GM10248 (cell line): ENCODE results near the gene BCL2L13.
A peak's percentile ranks its signal among the peaks of the same experiment; 100 is the strongest.

Experiments
- CTCF ChIA-PET: fragments of 300-600 bp; sonication (Branson Sonifier 250); formaldehyde crosslinking; extraction: SDS; loops from one replicate; lab custom pipeline; 2021; ENCODE audit warnings: antibody characterized with exemption; lab: Yijun Ruan, JAX
- POLR2A ChIA-PET: fragments of 350-650 bp; sonication (Branson Sonifier 250); formaldehyde crosslinking; extraction: SDS; loops from one replicate; lab custom pipeline; 2020; ENCODE audit warnings: antibody characterized with exemption; lab: Yijun Ruan, JAX
- DNase-seq: peaks from one replicate; pipeline ENCODE4 v3.0.0; 2012; ENCODE audit errors: extremely low spot score
- TF ChIP-seq, protein P1 (sequence below): IDR thresholded peaks from 2 replicates; pipeline ENCODE4 v1.5.1; 2012; ENCODE audit warnings: mild to moderate bottlenecking, low read depth; ENCODE audit errors: extremely low read depth, missing control alignments, control extremely low read depth

BCL2L13 gene

DNA sequence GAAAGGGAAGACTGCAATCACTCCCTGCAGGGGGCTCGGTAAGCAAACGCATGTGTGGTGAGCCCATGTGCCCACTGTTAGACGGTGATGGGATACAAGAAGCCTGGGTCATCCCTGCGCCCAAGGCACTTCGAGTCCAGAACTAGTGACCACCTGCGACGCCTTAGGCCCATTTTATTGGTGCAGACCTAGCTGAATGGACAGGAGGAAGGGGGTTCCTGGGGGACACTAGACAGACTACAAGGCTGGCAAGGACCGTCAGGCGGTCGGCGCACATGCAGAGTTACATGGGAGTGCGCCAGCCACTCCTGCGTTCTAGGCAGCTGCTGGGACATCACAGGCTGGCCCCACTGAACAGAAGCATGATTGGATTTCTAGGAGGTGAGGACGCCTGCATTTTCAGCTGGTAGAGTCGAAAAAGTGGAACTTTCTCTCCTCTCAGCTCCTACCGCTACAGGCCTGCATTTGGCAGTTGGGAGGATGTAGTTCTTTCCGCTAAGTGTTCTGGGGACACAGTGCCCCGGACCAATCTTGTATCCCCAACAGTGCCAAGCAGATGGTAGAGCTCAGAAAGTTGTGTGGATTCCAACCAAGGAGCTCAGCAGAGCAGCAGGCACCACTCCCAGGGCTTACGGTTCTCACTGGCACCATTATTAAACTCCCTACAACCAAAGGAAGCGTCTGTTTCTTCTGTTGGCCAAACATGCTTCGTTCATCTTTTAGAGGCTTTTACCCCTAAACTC is 100.0 kb downstream of the BCL2L13 start:
- DNase-seq: no peak
- POLR2A ChIA-PET: no interaction called here
- TF ChIP-seq, protein P1, sequence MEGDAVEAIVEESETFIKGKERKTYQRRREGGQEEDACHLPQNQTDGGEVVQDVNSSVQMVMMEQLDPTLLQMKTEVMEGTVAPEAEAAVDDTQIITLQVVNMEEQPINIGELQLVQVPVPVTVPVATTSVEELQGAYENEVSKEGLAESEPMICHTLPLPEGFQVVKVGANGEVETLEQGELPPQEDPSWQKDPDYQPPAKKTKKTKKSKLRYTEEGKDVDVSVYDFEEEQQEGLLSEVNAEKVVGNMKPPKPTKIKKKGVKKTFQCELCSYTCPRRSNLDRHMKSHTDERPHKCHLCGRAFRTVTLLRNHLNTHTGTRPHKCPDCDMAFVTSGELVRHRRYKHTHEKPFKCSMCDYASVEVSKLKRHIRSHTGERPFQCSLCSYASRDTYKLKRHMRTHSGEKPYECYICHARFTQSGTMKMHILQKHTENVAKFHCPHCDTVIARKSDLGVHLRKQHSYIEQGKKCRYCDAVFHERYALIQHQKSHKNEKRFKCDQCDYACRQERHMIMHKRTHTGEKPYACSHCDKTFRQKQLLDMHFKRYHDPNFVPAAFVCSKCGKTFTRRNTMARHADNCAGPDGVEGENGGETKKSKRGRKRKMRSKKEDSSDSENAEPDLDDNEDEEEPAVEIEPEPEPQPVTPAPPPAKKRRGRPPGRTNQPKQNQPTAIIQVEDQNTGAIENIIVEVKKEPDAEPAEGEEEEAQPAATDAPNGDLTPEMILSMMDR: no peak
- CTCF ChIA-PET: interaction anchor here (1.0 to 8.4 kb wide), 5 partner anchors 7 to 339 kb away, joined by 3 to 66 read pairs (median 7); partner anchors contain the start of genes BID and PEX26

DNA sequence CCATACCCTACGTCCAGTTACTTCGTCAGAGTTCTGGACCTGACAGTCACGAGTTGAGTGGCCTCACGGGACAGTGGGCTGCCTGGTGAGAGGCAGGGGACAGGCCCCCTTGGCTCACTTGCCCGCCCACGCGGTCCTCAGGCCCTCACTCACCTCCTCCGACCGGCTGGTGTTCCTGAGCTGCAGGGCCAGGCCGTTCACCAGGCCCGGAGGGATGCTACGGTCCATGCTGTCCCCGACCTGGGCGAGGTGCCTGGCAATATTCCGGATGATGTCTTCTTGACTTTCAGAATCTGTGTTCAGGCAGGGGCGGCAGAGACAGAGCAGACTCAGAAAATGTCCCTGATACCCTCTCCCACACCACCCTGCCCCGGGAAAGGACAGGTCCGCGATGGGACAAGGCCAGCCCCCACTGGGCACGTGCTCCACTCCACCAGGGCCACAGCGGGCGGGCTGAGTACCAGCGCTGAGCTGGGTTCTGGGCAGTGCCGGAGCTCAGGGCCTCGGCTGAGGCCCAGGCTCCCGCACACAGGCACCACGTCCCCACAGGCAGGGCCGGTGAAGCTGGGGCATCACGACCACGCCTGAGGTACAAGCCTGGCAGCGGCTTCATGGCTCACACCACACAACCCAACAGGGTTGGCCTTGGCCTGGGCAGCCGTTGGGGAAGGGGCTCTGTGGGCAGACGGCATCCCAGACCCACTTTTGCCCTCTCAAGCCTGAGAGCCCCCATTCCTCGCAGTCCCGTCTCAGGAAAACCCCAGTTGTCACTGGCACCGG is 100.8 kb downstream of the BCL2L13 start:
- TF ChIP-seq, protein P1: no peak
- POLR2A ChIA-PET: no interaction called here
- no peak for DNase-seq
- CTCF ChIA-PET: interaction anchor here (1.0 to 8.4 kb wide), 5 partner anchors 29 to 338 kb away, joined by 3 to 66 read pairs (median 30); partner anchors contain the start of genes BID and PEX26

DNA sequence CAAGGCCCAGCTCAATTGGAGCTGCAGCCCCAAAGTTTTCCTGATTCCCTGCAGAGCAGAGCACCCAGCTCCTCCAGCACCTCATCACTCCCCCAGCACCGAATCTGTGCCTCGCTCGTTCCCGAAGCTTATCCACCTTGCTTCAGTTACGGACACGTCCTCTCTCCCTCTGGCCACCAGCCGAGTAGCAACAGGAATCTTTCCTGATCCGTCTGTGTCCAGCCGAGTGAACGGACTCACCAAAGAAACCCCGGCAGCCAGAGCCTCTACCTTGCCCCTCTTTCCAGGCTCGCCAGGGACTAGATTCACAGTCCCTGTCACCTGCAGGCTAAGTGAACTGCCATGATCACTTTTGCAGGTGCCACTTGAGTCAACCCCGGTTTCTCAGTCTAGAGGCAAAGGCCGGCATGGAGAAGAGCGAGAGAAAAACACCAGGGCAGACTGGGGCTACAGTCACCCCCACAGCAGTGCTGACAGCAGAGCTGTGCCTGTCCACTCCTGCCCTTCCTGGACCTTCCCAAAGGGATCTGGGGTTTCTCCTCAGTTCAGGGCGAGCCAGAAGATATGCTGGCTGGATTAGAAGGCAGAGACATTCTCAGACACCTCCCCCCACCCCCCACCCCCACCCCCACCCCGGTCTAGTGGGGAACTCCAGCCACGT is 103.4 kb downstream of the BCL2L13 start:
- TF ChIP-seq, protein P1: no peak
- ChIA-PET CTCF (interaction anchor here (0.6 to 8.4 kb wide), 37 partner anchors 8 to 375 kb away, joined by 3 to 72 read pairs (median 6); partner anchors contain the start of genes BID, MICAL3 and PEX26), POLR2A (interaction anchor here (0.5 to 0.6 kb wide), 3 partner anchors 53 to 353 kb away, joined by 3 to 4 read pairs (median 3); no protein-coding TSS in a partner anchor)
- DNase-seq: no peak

DNA sequence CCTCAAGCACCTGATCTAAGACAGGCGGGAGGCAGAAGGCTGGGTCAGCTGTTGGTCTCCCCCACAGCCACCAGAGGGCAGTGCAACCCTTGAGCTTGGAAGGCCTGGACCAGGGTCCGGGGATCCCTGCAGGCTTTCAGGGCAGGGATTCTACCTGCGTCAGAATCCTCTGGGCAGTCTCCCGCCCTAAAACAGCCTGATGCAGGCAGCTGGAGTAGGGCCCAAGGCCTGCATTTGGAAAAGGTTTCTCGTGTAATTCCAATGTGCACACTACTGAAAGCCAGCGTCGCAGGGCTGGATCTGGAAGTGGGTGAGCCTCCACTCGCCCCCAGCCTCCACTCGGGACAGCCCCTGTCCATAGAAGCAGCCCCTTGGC is 104.0 kb downstream of the BCL2L13 start:
- CTCF ChIA-PET: interaction anchor here (0.6 to 8.4 kb wide), 40 partner anchors 8 to 374 kb away, joined by 3 to 72 read pairs (median 6); partner anchors contain the start of genes BID, MICAL3 and PEX26
- peak; percentile 92 for DNase-seq
- TF ChIP-seq, protein P1: peak; percentile 87
- POLR2A ChIA-PET: interaction anchor here (0.6 kb wide), 1 partner anchor 353 kb away, joined by 3 read pairs; no protein-coding TSS in a partner anchor

DNA sequence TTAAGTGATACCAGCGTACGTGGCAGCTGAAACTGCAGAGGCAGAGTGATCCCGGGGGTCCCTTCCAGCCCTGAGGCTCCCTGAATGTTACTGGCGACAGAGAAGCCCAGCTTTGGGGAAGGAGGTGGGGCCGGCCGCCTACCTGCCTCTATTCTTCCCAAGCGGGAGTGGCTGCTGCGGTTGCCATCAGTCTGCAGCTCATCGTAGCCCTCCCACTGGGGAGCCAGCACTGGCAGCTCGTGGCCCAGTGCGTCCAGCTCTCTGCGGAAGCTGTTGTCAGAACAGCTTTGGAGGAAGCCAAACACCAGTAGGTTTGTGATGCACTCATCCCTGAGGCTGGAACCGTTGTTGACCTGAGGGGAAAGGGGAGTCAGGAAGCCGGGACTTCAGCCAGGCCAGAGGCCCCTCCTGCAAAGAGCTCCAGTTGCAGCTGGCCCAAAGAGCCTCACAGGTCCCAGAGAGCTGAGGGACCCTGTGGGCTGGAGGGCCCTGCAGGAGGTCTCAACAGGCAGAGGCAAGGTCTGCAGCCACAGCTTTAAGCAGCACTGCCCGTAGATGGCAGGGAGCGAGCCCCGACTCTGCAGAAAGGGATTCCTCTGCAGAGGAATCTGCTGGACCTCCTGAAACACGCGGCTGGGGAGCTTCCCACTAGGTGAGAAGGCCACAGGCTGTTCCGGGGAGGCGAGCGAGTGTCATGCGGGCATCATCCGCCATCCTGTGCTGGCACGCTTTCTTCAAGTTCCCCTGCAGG is 105.3 kb downstream of the BCL2L13 start:
- TF ChIP-seq, protein P1: no peak
- ChIA-PET CTCF (interaction anchor here (0.8 to 8.4 kb wide), 20 partner anchors 8 to 333 kb away, joined by 3 to 72 read pairs (median 24); partner anchors contain the start of genes BID and PEX26), POLR2A (no interaction called here)
- DNase-seq: no peak
